Effector memory CD4-positive, alpha-beta T cell (primary cell): Measurements from ENCODE around the gene RXFP1.

Experiments
- DNase-seq, 3 donors: peaks; one replicate each; pipeline ENCODE4 v3.0.0-alpha.2; 2020
- H3K27ac ChIP-seq: 2 replicates; pipeline ENCODE4 v1.7.0; 2013; ENCODE audit warnings: mild to moderate bottlenecking, low read length, moderate library complexity; ENCODE audit not compliant: insufficient read depth, poor library complexity, severe bottlenecking
- H3K27me3 ChIP-seq: replicated peaks from 2 replicates; pipeline ENCODE4 v1.7.0; 2013; ENCODE audit warnings: mild to moderate bottlenecking, low read length; ENCODE audit not compliant: insufficient read depth, control insufficient read depth, poor library complexity, severe bottlenecking
- H3K36me3 ChIP-seq: 2 replicates; pipeline ENCODE4 v1.7.0; 2013; ENCODE audit warnings: mild to moderate bottlenecking, low read length, moderate library complexity; ENCODE audit not compliant: control insufficient read depth, insufficient read depth
- H3K4me1 ChIP-seq: 2 replicates; pipeline ENCODE4 v1.7.0; 2013; ENCODE audit warnings: low read length, mild to moderate bottlenecking; ENCODE audit not compliant: control insufficient read depth, insufficient read depth, poor library complexity, severe bottlenecking
- H3K4me3 ChIP-seq: 2 replicates; pipeline ENCODE4 v1.7.0; 2013; ENCODE audit warnings: low read length, low read depth, mild to moderate bottlenecking; ENCODE audit not compliant: insufficient read depth, poor library complexity, severe bottlenecking
- H3K9me3 ChIP-seq: 2 replicates; pipeline ENCODE4 v1.7.0; 2013; ENCODE audit warnings: mild to moderate bottlenecking, low read length, moderate library complexity; ENCODE audit not compliant: control insufficient read depth

Gene RXFP1

GRCh38 chr4:158604369-158604768 lies 82.7 kb downstream of the RXFP1 start:
- no peaks in the 10 kb centered on the region for H3K4me1 ChIP-seq
- no peak overlapping the region for H3K27ac ChIP-seq
- DNase-seq, result no peak
- H3K4me3 ChIP-seq, result no peak overlapping the region
- no peaks in the 10 kb centered on the region for H3K36me3 ChIP-seq
- H3K27me3 ChIP-seq, result no peaks in the 10 kb centered on the region
- no peaks in the 10 kb centered on the region for H3K9me3 ChIP-seq

GRCh38 chr4:158605393-158605792 lies 83.7 kb downstream of the RXFP1 start:
- no peak for DNase-seq
- no peak overlapping the region for H3K27ac ChIP-seq
- no peaks in the 10 kb centered on the region for H3K4me1 ChIP-seq
- no peaks in the 10 kb centered on the region for H3K27me3 ChIP-seq
- no peaks in the 10 kb centered on the region for H3K9me3 ChIP-seq
- H3K4me3 ChIP-seq, result no peak overlapping the region
- H3K36me3 ChIP-seq, result no peaks in the 10 kb centered on the region

GRCh38 chr4:158606969-158607368 lies 85.3 kb downstream of the RXFP1 start:
- Histone ChIP-seq H3K4me3 (no peak overlapping the region), H3K9me3 (no peaks in the 10 kb centered on the region), H3K4me1 (no peaks in the 10 kb centered on the region), H3K27ac (no peak overlapping the region), H3K36me3 (no peaks in the 10 kb centered on the region), H3K27me3 (no peaks in the 10 kb centered on the region)
- no peak for DNase-seq

GRCh38 chr4:158609116-158609515 lies 87.4 kb downstream of the RXFP1 start:
- no peaks in the 10 kb centered on the region for H3K36me3 ChIP-seq
- no peak overlapping the region for H3K4me3 ChIP-seq
- H3K27ac ChIP-seq, result no peak overlapping the region
- H3K4me1 ChIP-seq, result no peaks in the 10 kb centered on the region
- H3K9me3 ChIP-seq, result no peaks in the 10 kb centered on the region
- no peaks in the 10 kb centered on the region for H3K27me3 ChIP-seq
- DNase-seq, result no peak

GRCh38 chr4:158610790-158611189 lies 89.1 kb downstream of the RXFP1 start:
- Histone ChIP-seq H3K4me1 (no peaks in the 10 kb centered on the region), H3K27ac (no peak overlapping the region), H3K36me3 (no peaks in the 10 kb centered on the region), H3K4me3 (no peak overlapping the region), H3K9me3 (no peaks in the 10 kb centered on the region), H3K27me3 (no peaks in the 10 kb centered on the region)
- DNase-seq, result no peak

- Histone ChIP-seq H3K27ac (no peak overlapping the region), H3K27me3 (no peaks in the 10 kb centered on the region), H3K36me3 (no peaks in the 10 kb centered on the region), H3K4me3 (no peak overlapping the region), H3K4me1 (no peaks in the 10 kb centered on the region), H3K9me3 (no peaks in the 10 kb centered on the region)
- no peak for DNase-seq
Measured at GRCh38 chr4:158613046-158613445, 91.4 kb downstream of the RXFP1 start.

- no peak for DNase-seq
- Histone ChIP-seq H3K4me1 (no peaks in the 10 kb centered on the region), H3K9me3 (no peaks in the 10 kb centered on the region), H3K27me3 (no peaks in the 10 kb centered on the region), H3K4me3 (no peak overlapping the region), H3K36me3 (no peaks in the 10 kb centered on the region), H3K27ac (no peak overlapping the region)
Measured at GRCh38 chr4:158617956-158618355, 96.3 kb downstream of the RXFP1 start.

- H3K9me3 ChIP-seq, result no peaks in the 10 kb centered on the region
Measured at GRCh38 chr4:158621729-158622128, 100.0 kb downstream of the RXFP1 start.

GRCh38 chr4:158622251-158622650 lies 100.6 kb downstream of the RXFP1 start:
- no peaks in the 10 kb centered on the region for H3K36me3 ChIP-seq
- no peak overlapping the region for H3K27ac ChIP-seq
- H3K27me3 ChIP-seq, result no peaks in the 10 kb centered on the region
- H3K4me1 ChIP-seq, result no peaks in the 10 kb centered on the region
- no peak for DNase-seq
- no peaks in the 10 kb centered on the region for H3K9me3 ChIP-seq
- H3K4me3 ChIP-seq, result no peak overlapping the region

More at GRCh38 chr4:158621729-158622128, 100.0 kb downstream of the RXFP1 start:
- no peak for DNase-seq
- Histone ChIP-seq H3K4me1 (no peaks in the 10 kb centered on the region), H3K36me3 (no peaks in the 10 kb centered on the region), H3K4me3 (no peak overlapping the region), H3K27me3 (no peaks in the 10 kb centered on the region), H3K27ac (no peak overlapping the region)

- Histone ChIP-seq H3K36me3 (no peaks in the 10 kb centered on the region), H3K4me3 (no peak overlapping the region), H3K27me3 (no peaks in the 10 kb centered on the region), H3K27ac (no peak overlapping the region), H3K9me3 (no peaks in the 10 kb centered on the region), H3K4me1 (no peaks in the 10 kb centered on the region)
- no peak for DNase-seq
Measured at GRCh38 chr4:158624889-158625478, 103.3 kb downstream of the RXFP1 start.
